HT1080 (cell line): ENCODE measurements around the gene MED22. TPM values are rescaled to one million over a fixed set of nuclear protein-coding genes. Genes with fewer than 3 reads are reported as not detected.
"Not testable (repeated sequence)": the region's sequence is repeated elsewhere in the genome, so short reads cannot be mapped to it uniquely, and the experiment has no call there.

Source experiments
- DNase-seq: peaks from one replicate; pipeline ENCODE4 v3.0.0-alpha.2; 2015; ENCODE audit warnings: low read depth
- small RNA-seq: library from RNA; depleted of rRNA; stranded (forward); fragments of <200 nt; gene quantifications from one replicate; pipeline ENCODE3, GENCODE V24; 2014
- total RNA-seq: library from RNA; depleted of rRNA; stranded (reverse); fragments of >200 nt; shearing (Covaris generic); gene quantifications from 2 replicates; pipeline ENCODE4 v1.2.3, GENCODE V29; 2014; rRNA removed

Gene MED22
- total RNA-seq, 1 experiment from 2014 or later = 33.4 TPM

- no peak for DNase-seq
These were observed 40.6 kb downstream of the MED22 start for GRCh38 chr9:133307301-133307700.

DNA sequence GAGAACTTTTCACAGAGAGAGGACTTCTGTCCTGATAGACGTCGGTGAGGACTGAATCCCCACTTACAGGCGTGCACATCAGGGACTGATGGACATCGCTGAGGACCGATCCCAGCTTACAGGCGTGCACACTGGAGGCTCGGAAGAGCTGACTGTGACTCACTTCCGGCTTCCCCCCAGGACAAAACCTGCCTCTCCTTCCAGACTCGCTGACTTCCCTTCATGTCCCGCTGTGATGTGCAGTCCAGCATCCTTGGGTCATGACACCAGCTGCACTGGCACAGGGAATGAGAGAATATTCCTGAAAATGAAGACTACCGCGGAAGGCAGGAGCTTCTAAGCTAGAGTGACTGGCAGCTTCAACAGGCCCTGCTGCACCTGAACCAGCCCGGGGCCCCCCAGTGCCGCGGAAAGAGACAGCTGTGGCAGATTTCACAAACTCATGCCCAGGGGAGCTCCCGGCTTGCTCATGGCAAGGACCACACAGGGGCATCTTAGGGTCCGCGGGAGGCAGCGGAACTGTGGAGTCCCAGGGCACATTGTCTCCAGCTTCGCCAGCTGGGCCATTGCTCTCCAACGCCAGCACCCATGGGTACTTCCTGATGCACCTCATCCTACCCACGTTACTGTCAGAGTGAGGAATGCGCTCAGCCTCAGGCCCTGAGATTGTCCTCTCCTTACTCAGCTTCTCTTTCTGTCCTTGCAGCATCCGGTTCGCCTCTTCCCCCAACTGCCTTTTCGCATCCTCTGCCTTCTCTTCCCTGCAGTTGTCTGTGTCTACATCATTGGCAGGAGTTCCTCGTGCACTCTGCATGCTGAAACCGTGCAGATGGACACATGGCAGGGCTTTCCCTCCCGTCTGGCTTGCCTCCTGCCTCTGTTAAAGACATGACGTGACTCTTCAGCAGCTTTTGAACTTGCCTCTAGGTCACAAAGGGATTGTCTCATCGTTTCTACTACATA, 41.4 kb downstream of the MED22 start:
- peak; percentile 62 for DNase-seq

DNA sequence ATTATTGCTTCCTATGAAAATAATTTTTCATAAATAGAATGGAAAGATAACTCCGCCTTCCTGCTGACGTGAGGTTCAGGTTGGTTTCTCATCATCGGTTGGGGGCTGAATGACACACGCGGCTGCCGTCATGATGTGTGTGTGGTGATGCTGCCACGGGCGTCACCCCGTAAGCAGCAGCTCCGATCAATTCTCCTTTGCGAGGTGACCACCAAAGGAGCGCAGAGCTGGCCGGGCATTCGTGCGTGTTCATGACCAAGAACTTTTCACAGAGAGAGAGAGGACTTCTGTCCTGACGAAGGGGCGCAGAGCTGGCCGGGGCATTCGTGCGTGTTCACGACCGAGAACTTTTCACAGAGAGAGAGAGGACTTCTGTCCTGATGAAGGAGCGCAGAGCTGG, 42.2 kb downstream of the MED22 start:
- no peak for DNase-seq

GRCh38 chr9:133304477-133305377, 43.2 kb downstream of the MED22 start:
- no peak for DNase-seq

DNA sequence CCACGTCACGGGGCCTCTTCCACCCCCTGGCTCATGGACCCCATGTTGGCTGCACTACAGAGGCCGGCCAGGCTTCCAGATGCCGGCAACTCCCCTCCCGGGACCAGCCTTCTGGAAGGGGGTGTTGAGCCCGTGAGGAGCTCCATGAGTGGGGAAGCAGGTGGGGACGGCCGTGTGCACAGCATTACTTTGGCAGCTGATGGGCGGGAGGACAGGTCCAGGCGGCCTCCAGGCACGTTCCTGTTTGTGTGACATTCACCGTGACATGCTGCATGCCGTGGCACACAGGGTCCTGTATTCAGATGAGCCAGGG, 43.8 kb downstream of the MED22 start:
- no peak for DNase-seq

GRCh38 chr9:133303266-133304157, 44.4 kb downstream of the MED22 start:
- DNase-seq = no peak

- DNase-seq = no peak
These were observed 46.4 kb downstream of the MED22 start for GRCh38 chr9:133301253-133302230.

- DNase-seq = not testable (repeated sequence)
These were observed 47.9 kb downstream of the MED22 start for GRCh38 chr9:133299996-133300395.

GRCh38 chr9:133294257-133294656, 53.7 kb downstream of the MED22 start:
- no peak for DNase-seq

DNA sequence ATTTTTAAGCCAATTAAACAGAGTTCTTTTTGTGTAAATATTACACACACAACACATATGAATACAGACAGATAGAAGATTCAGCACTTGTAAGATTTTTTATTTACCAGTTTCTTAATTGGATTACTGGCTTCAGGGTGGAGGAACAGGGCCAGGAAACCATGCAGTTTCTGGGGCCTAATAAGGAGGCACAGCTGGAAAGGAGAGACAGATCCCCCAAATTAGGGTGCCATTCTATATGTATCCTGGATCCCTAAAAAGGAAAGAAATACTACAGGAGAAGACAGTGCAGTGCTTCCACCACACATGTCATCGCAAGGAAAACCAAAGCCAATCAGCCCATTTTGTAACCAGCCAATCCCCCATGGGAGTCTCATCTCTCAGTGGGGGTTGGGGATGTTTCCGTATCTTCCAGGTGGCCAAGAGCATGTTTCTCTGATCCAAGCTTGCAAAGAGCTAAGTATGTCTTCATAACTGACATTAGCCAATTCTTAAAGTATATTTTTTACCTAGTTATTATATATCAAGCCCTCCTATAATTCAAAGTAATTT, 57.1 kb downstream of the MED22 start:
- no peak for DNase-seq

Small RNA genes lying within 50 kb of the gene (small RNA-seq; reads per million reads assigned to genes)
- not detected for gene RF00019
- gene SNORD24 = not detected
- not detected for gene SNORD36A
- not detected for gene SNORD36B
- not detected for gene SNORD36C

Other genes with a start within 250 kb of the MED22 start
- 20.9 and 23.4 TPM in 2 replicates for gene RALGDS, start 226.9 kb downstream of the MED22 start, total RNA-seq
- gene GBGT1, start 184.2 kb downstream of the MED22 start, total RNA-seq = 0.13 and 0.21 TPM in 2 replicates
- not detected in 2 replicates for gene OBP2B, start 138.9 kb downstream of the MED22 start, total RNA-seq
- gene ABO, start 72.9 kb downstream of the MED22 start, total RNA-seq = not detected in 2 replicates
- 25.1 and 36.1 TPM in 2 replicates for gene SURF6, start 11.9 kb downstream of the MED22 start, total RNA-seq
- 2,307 and 2,771 TPM in 2 replicates for gene RPL7A, start 87 bp upstream of the MED22 start, total RNA-seq
- 35.3 and 40.9 TPM in 2 replicates for gene SURF1, start 8.4 kb upstream of the MED22 start, total RNA-seq
- 92.7 and 110 TPM in 2 replicates for gene SURF2, start 8.4 kb upstream of the MED22 start, total RNA-seq
- gene SURF4, start 27.9 kb upstream of the MED22 start, total RNA-seq = 220 and 286 TPM in 2 replicates
- gene STKLD1, start 28.2 kb upstream of the MED22 start, total RNA-seq = not detected in 2 replicates
- 28.8 and 31.6 TPM in 2 replicates for gene REXO4, start 69.9 kb upstream of the MED22 start, total RNA-seq
- gene ADAMTS13, start 74.2 kb upstream of the MED22 start, total RNA-seq = 0.07 and 0.19 TPM in 2 replicates
- gene CACFD1, start 111.8 kb upstream of the MED22 start, total RNA-seq = 0.37 and 1.1 TPM in 2 replicates
- gene SLC2A6, start 131.0 kb upstream of the MED22 start, total RNA-seq = 2.3 and 2.4 TPM in 2 replicates
- not detected in 2 replicates for gene MYMK, start 176.8 kb upstream of the MED22 start, total RNA-seq
- gene ADAMTSL2, start 186.6 kb upstream of the MED22 start, total RNA-seq = not detected in 2 replicates